CD4-positive, alpha-beta memory T cell (primary cell): ENCODE results near the gene TMEM33. TPM values are rescaled to one million over a fixed set of nuclear protein-coding genes. Genes with fewer than 3 reads are reported as not detected.
"Not testable (repeated sequence)": the region's sequence is repeated elsewhere in the genome, so short reads cannot be mapped to it uniquely, and the experiment has no call there.

ENCODE experiments used
- CTCF ChIA-PET: fragments of 350-600 bp; sonication (Branson Sonifier 250); formaldehyde crosslinking; loops from one replicate; lab custom pipeline; 2021; ENCODE audit warnings: inconsistent platforms; ENCODE audit not compliant: partially characterized antibody; lab: Charles Lee
- POLR2A ChIA-PET: fragments of 350-600 bp; sonication (Branson Sonifier 250); formaldehyde crosslinking; loops from one replicate; lab custom pipeline; 2021; ENCODE audit not compliant: partially characterized antibody; lab: Charles Lee
- DNase-seq, 5 donors: peaks; one replicate each; pipeline versions ENCODE4 v3.0.0 to v3.0.0-alpha.2; 2020 to 2022; ENCODE audit warnings: mixed read lengths in 1 of 5
- H3K27ac ChIP-seq: one replicate; pipeline ENCODE4 v1.7.0; 2013; ENCODE audit warnings: low read depth, low read length
- H3K27me3 ChIP-seq: 2 replicates; pipeline ENCODE4 v1.7.0; 2013; ENCODE audit warnings: mild to moderate bottlenecking, low read length, moderate library complexity; ENCODE audit not compliant: insufficient read depth
- H3K36me3 ChIP-seq: 2 replicates; pipeline ENCODE4 v1.7.0; 2013; ENCODE audit warnings: mild to moderate bottlenecking, low read length, moderate library complexity; ENCODE audit not compliant: insufficient read depth
- H3K4me1 ChIP-seq: 2 replicates; pipeline ENCODE4 v1.7.0; 2013; ENCODE audit warnings: mild to moderate bottlenecking, low read length, moderate library complexity; ENCODE audit not compliant: insufficient read depth
- H3K4me3 ChIP-seq, 2 donors: one replicate each; pipeline ENCODE4 v1.7.0; 2013; ENCODE audit warnings: low read length in 2 of 2, mild to moderate bottlenecking in 1 of 2
- H3K9me3 ChIP-seq, 2 donors: one replicate each; pipeline ENCODE4 v1.7.0; 2013; ENCODE audit warnings: low read length in 2 of 2, control low read depth in 1 of 2; ENCODE audit not compliant: control insufficient read depth in 1 of 2
- H3K27ac Mint-ChIP-seq, 7 donors: one replicate each; pipeline ENCODE4 v1.8.0; 2020 to 2021; ENCODE audit warnings: mixed read lengths in 7 of 7, mild to moderate bottlenecking in 6 of 7, inconsistent platforms in 3 of 7, moderate library complexity in 3 of 7
- H3K27me3 Mint-ChIP-seq, 2 donors: one replicate each; pipeline ENCODE4 v1.8.0; 2020 to 2021; ENCODE audit warnings: mixed read lengths in 2 of 2
- H3K36me3 Mint-ChIP-seq, 2 donors: one replicate each; pipeline ENCODE4 v1.8.0; 2020 to 2021; ENCODE audit warnings: mixed read lengths in 2 of 2, inconsistent platforms in 1 of 2, mild to moderate bottlenecking in 1 of 2
- H3K4me1 Mint-ChIP-seq, 4 donors: one replicate each; pipeline ENCODE4 v1.8.0; 2020 to 2021; ENCODE audit warnings: mixed read lengths in 4 of 4, mild to moderate bottlenecking in 1 of 4
- H3K4me3 Mint-ChIP-seq, 8 donors: one replicate each; pipeline ENCODE4 v1.8.0; 2020 to 2021; ENCODE audit warnings: mixed read lengths in 8 of 8, mild to moderate bottlenecking in 7 of 8, moderate library complexity in 6 of 8, inconsistent platforms in 3 of 8
- H3K9me3 Mint-ChIP-seq, 8 donors: one replicate each; pipeline ENCODE4 v1.8.0; 2020 to 2021; ENCODE audit warnings: mixed read lengths in 8 of 8, mild to moderate bottlenecking in 5 of 8, inconsistent platforms in 3 of 8, moderate library complexity in 1 of 8
- intact Hi-C: fragments of 100-400 bp; cut with micrococcal nuclease; formaldehyde crosslinking; loops from one replicate; pipeline ENCODE4 v1.15.1; 2023
- polyA plus RNA-seq, 2 donors: library from polyadenylated mRNA; unstranded; fragments of 300-500 nt; fragmentation: Illumina TruSeq; gene quantifications; one replicate each; pipeline ENCODE4 v1.2.3, GENCODE V29; 2021
- total RNA-seq, 2 experiments: library from RNA; stranded (reverse); gene quantifications; one replicate each; pipeline ENCODE4 v1.2.3, GENCODE V29; 2021

The TMEM33 gene
- total and polyA plus RNA-seq, 4 experiments from 2014 or later = 15.0 to 43.6 (median 33.8) TPM

DNA sequence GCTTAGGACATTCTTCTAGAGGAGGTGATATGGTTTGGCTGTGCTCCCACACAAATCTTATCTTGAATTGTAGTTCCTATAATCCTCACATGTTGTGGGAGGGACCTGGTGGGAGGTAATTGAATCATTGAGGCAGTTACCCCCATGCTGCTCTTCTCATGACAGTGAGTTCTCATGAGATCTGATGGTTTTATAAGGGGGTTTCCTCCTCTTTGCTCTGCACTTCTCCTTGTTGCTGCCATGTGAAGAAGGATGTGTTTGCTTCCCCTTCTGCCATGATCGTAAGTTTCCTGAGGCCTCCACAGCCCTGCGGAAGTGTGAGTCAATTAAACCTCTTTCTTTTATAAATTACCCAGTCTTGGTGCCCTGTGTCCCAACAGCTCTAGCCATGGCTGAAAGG is 14.8 kb upstream of the TMEM33 start:
- H3K27ac ChIP-seq, H3K36me3 Mint-ChIP-seq, POLR2A ChIA-PET, H3K36me3 ChIP-seq, DNase-seq, H3K4me3 Mint-ChIP-seq, H3K4me1 Mint-ChIP-seq, H3K9me3 ChIP-seq, intact Hi-C loops, H3K4me3 ChIP-seq, H3K4me1 ChIP-seq, H3K27ac Mint-ChIP-seq, H3K27me3 ChIP-seq: not testable (repeated sequence)
- CTCF ChIA-PET = interaction anchor here (1.0 kb wide), 1 partner anchor 37 kb away, joined by 3 read pairs; no protein-coding TSS in a partner anchor
- H3K27me3 Mint-ChIP-seq = peaks cover 9 to 11% of the 10 kb centered on the region in 2 donors
- H3K9me3 Mint-ChIP-seq = peaks cover 0 to 15% (median 7%) of the 10 kb centered on the region in 8 donors

DNA sequence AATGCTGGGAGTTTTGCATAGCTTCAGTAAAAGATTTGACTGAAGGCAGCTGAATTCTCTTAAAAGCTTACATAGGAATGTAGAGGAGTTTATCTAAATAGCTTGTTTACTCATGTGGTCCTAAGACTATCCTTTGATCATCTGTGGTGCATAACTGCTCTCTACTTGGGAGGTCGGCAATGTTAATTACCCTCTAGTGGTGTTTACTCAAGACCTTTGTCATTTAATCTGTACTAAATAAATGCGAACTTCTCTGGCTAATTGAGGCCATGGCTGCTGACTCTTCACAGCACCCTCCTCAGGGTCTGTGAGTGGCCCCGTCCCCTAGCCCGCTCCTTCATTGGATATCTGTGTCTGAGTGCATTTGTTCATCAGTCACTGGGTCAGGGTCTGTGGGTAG is 13.8 kb upstream of the TMEM33 start:
- ChIA-PET POLR2A (no interaction called here), CTCF (interaction anchor here (1.0 kb wide), 1 partner anchor 38 kb away, joined by 3 read pairs; no protein-coding TSS in a partner anchor)
- no peaks in the 10 kb centered on the region for H3K36me3 Mint-ChIP-seq
- H3K27ac Mint-ChIP-seq = peak overlapping the region in 1 of 7 donors; percentile 33
- peaks cover 0 to 15% (median 7%) of the 10 kb centered on the region in 8 donors for H3K9me3 Mint-ChIP-seq
- Histone ChIP-seq H3K4me1 (no peaks in the 10 kb centered on the region), H3K27ac (no peak overlapping the region), H3K9me3 (no peaks in the 10 kb centered on the region), H3K36me3 (no peaks in the 10 kb centered on the region), H3K27me3 (peaks cover 4% of the 10 kb centered on the region), H3K4me3 (no peak overlapping the region)
- intact Hi-C loops = no loop called here
- H3K4me3 Mint-ChIP-seq = no peak overlapping the region
- peaks cover 9 to 11% of the 10 kb centered on the region in 2 donors for H3K27me3 Mint-ChIP-seq
- no peak for DNase-seq
- H3K4me1 Mint-ChIP-seq = no peaks in the 10 kb centered on the region

DNA sequence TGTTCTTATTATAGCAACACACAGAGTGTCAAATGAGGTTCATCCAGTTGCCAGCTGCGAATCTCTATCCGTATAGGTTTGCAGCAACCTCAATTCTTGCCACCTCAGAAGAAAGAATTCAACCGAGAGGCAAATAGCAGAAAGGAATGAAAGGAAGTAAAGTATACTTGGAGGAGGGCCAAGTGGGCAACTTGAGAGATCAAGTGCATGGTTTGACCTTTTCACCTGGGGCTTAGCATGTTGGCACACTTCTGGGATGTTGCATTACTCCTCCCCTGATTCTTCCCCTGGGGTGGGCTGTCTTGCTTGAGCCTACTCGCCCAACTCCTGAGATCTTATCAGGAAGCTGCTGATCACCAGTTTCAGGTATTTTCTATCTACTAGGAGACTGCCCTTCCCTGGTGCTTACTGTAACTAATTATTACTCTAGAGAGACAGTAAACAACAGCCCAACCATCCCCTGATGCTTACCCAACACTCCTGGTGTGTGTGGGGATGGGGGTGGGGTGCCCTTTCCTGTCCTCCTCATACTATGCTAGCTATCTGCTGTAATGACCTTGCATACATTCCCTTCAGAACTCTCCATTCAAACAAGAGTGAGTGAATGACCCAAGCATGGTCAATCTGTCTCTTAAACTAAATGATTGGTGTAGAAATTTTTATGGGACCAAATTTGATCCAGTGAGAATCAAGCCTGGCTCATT is 7.3 kb upstream of the TMEM33 start:
- no peak for DNase-seq
- no peak overlapping the region for H3K27ac ChIP-seq
- H3K4me1 ChIP-seq = no peaks in the 10 kb centered on the region
- H3K9me3 Mint-ChIP-seq = peaks cover 0 to 2% (median 0%) of the 10 kb centered on the region in 8 donors
- peaks cover 4 to 13% (median 9%) of the 10 kb centered on the region in 4 donors for H3K4me1 Mint-ChIP-seq
- intact Hi-C loops = no loop called here
- H3K27me3 Mint-ChIP-seq = peaks cover 7 to 10% of the 10 kb centered on the region in 2 donors
- H3K9me3 ChIP-seq = no peaks in the 10 kb centered on the region
- ChIA-PET CTCF (no interaction called here), POLR2A (no interaction called here)
- no peak overlapping the region for H3K4me3 ChIP-seq
- H3K27ac Mint-ChIP-seq = no peak overlapping the region
- no peaks in the 10 kb centered on the region for H3K36me3 Mint-ChIP-seq
- H3K36me3 ChIP-seq = no peaks in the 10 kb centered on the region
- no peak overlapping the region for H3K4me3 Mint-ChIP-seq
- H3K27me3 ChIP-seq = peaks cover 2% of the 10 kb centered on the region

- H3K27ac Mint-ChIP-seq = no peak overlapping the region
- H3K4me3 Mint-ChIP-seq = peak overlapping the region in 5 of 8 donors; percentile 5 to 57 (median 38)
- H3K4me1 Mint-ChIP-seq = peaks cover 11 to 24% (median 18%) of the 10 kb centered on the region in 4 donors
- intact Hi-C loops = no loop called here
- H3K4me1 ChIP-seq = peaks cover 6% of the 10 kb centered on the region
- peaks cover 0 to 1% of the 10 kb centered on the region in 2 donors for H3K36me3 Mint-ChIP-seq
- ChIA-PET POLR2A (no interaction called here), CTCF (no interaction called here)
- H3K36me3 ChIP-seq = no peaks in the 10 kb centered on the region
- H3K27me3 ChIP-seq = no peaks in the 10 kb centered on the region
- no peak overlapping the region for H3K4me3 ChIP-seq
- H3K9me3 ChIP-seq = no peaks in the 10 kb centered on the region
- no peak overlapping the region for H3K27ac ChIP-seq
- peaks cover 0 to 2% (median 0%) of the 10 kb centered on the region in 8 donors for H3K9me3 Mint-ChIP-seq
- no peak for DNase-seq
- peaks cover 0 to 7% of the 10 kb centered on the region in 2 donors for H3K27me3 Mint-ChIP-seq
Measured at GRCh38 chr4:41930139-41930831, 4.9 kb upstream of the TMEM33 start.

GRCh38 chr4:41932988-41933387 is 2.2 kb upstream of the TMEM33 start:
- ChIA-PET POLR2A (no interaction called here), CTCF (no interaction called here)
- Histone ChIP-seq H3K4me3 (no peak overlapping the region), H3K36me3 (no peaks in the 10 kb centered on the region), H3K27me3 (no peaks in the 10 kb centered on the region), H3K9me3 (no peaks in the 10 kb centered on the region), H3K27ac (no peak overlapping the region), H3K4me1 (peaks cover 32% of the 10 kb centered on the region)
- peaks cover 0 to 2% (median 0%) of the 10 kb centered on the region in 8 donors for H3K9me3 Mint-ChIP-seq
- H3K36me3 Mint-ChIP-seq = peaks cover 3 to 11% of the 10 kb centered on the region in 2 donors
- no peak overlapping the region for H3K27ac Mint-ChIP-seq
- H3K4me3 Mint-ChIP-seq = no peak overlapping the region
- peaks cover 26 to 48% (median 37%) of the 10 kb centered on the region in 4 donors for H3K4me1 Mint-ChIP-seq
- intact Hi-C loops = no loop called here
- DNase-seq = no peak
- H3K27me3 Mint-ChIP-seq = peaks cover 0 to 4% of the 10 kb centered on the region in 2 donors

- Histone ChIP-seq H3K9me3 (no peaks in the 10 kb centered on the region), H3K4me3 (no peak overlapping the region), H3K27ac (no peak overlapping the region), H3K4me1 (peaks cover 38% of the 10 kb centered on the region), H3K36me3 (peaks cover 2% of the 10 kb centered on the region), H3K27me3 (no peaks in the 10 kb centered on the region)
- peaks cover 0 to 2% (median 0%) of the 10 kb centered on the region in 8 donors for H3K9me3 Mint-ChIP-seq
- ChIA-PET CTCF (interaction anchor here (1.5 kb wide), 1 partner anchor 13 kb away, joined by 3 read pairs; no protein-coding TSS in a partner anchor), POLR2A (interaction anchor here (0.8 to 3.1 kb wide), 2 partner anchors 57 to 58 kb away, joined by 3 to 19 read pairs; partner anchors contain the start of gene SLC30A9)
- DNase-seq = no peak
- intact Hi-C loops = no loop called here
- peak overlapping the region; percentile 95 to 98 (median 96) for H3K4me3 Mint-ChIP-seq
- peaks cover 30 to 56% (median 45%) of the 10 kb centered on the region in 4 donors for H3K4me1 Mint-ChIP-seq
- H3K36me3 Mint-ChIP-seq = peaks cover 5 to 19% of the 10 kb centered on the region in 2 donors
- H3K27me3 Mint-ChIP-seq = peaks cover 0 to 3% of the 10 kb centered on the region in 2 donors
- H3K27ac Mint-ChIP-seq = peak overlapping the region in 4 of 7 donors; percentile 48 to 92 (median 88)
Measured at GRCh38 chr4:41933997-41934503, 1.2 kb upstream of the TMEM33 start.

DNA sequence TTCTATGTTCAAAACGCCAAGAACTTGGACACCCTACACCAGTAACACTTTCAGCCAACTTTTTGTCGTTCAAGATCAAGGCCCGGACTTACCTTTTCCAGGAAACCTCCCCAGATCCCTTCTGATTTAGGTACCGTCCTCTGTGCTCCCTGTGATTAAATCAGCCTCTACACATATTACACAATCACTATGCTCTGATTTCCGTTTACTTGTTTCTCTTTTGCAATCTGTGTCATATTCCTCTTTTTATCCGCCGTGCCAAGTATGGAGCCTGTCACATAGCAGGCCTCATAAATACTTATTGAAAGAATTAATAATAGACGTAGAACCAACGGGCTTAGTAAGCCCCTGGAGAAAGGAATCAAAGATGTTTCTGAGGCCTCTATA is 722 bp upstream of the TMEM33 start:
- H3K4me3 ChIP-seq = peak overlapping the region in 1 of 2 donors; percentile 89
- Mint-ChIP-seq H3K27me3 (peaks cover 0 to 3% of the 10 kb centered on the region in 2 donors), H3K36me3 (peaks cover 10 to 23% of the 10 kb centered on the region in 2 donors), H3K27ac (peak overlapping the region; percentile 48 to 93 (median 92)), H3K9me3 (peaks cover 0 to 2% (median 0%) of the 10 kb centered on the region in 8 donors), H3K4me3 (peak overlapping the region; percentile 95 to 98 (median 96)), H3K4me1 (peaks cover 30 to 57% (median 45%) of the 10 kb centered on the region in 4 donors)
- no peaks in the 10 kb centered on the region for H3K27me3 ChIP-seq
- H3K4me1 ChIP-seq = peaks cover 40% of the 10 kb centered on the region
- H3K27ac ChIP-seq = peak overlapping the region; percentile 73
- no peaks in the 10 kb centered on the region for H3K9me3 ChIP-seq
- ChIA-PET CTCF (interaction anchor here (1.5 kb wide), 1 partner anchor 13 kb away, joined by 3 read pairs; no protein-coding TSS in a partner anchor), POLR2A (interaction anchor here (0.8 to 3.1 kb wide), 2 partner anchors 56 to 58 kb away, joined by 3 to 19 read pairs; partner anchors contain the start of gene SLC30A9)
- intact Hi-C loops = no loop called here
- H3K36me3 ChIP-seq = peaks cover 6% of the 10 kb centered on the region
- DNase-seq = no peak
